DND-41 (cell line): ENCODE results near the gene ZFP62.

Experiments used
- ATAC-seq: fragments of 200-7000 bp; cut with Tn5 transposase; 3 replicates; pipeline ENCODE4 v1.9.1; 2021; ENCODE audit warnings: low read depth; ENCODE audit not compliant: insufficient read depth
- DNase-seq: peaks from one replicate; pipeline ENCODE4 v3.0.0-alpha.2; 2020
- H2AFZ ChIP-seq: 2 replicates; pipeline ENCODE4 v1.6.0; 2012; ENCODE audit warnings: low read depth, low read length
- H3K27ac ChIP-seq: 2 replicates; pipeline ENCODE4 v1.5.1; 2012; ENCODE audit warnings: low read length, inconsistent platforms
- H3K27me3 ChIP-seq: fragments of 200-600 bp; sonication (generic); 2 replicates; pipeline ENCODE4 v1.6.0; 2012; ENCODE audit warnings: low read length, mild to moderate bottlenecking, inconsistent platforms; ENCODE audit not compliant: insufficient read depth, poor library complexity
- H3K36me3 ChIP-seq: 2 replicates; pipeline ENCODE4 v1.5.1; 2012; ENCODE audit warnings: low read length, inconsistent platforms; ENCODE audit not compliant: insufficient read depth
- H3K4me1 ChIP-seq: 2 replicates; pipeline ENCODE4 v1.5.1; 2012; ENCODE audit warnings: mild to moderate bottlenecking, low read length; ENCODE audit not compliant: insufficient read depth
- H3K4me2 ChIP-seq: 2 replicates; pipeline ENCODE4 v1.6.0; 2012; ENCODE audit warnings: mild to moderate bottlenecking, moderate library complexity, low read length, inconsistent platforms; ENCODE audit not compliant: insufficient read depth
- H3K4me3 ChIP-seq, 2 experiments: fragments of 200-600 bp in 1 of 2; shearing (Covaris generic) in 1 of 2; 2 replicates each; pipeline ENCODE4 v1.5.1; 2012 to 2016; ENCODE audit warnings: inconsistent platforms in 2 of 2, low read length in 2 of 2, mild to moderate bottlenecking in 2 of 2, low read depth in 1 of 2, moderate library complexity in 1 of 2
- H3K79me2 ChIP-seq: 2 replicates; pipeline ENCODE4 v1.6.0; 2012; ENCODE audit warnings: low read length, inconsistent platforms; ENCODE audit not compliant: insufficient read depth
- H3K9ac ChIP-seq: 2 replicates; pipeline ENCODE4 v1.6.0; 2012; ENCODE audit warnings: low read depth, mild to moderate bottlenecking, inconsistent platforms, low read length, moderate library complexity
- H3K9me3 ChIP-seq: 2 replicates; pipeline ENCODE4 v1.5.1; 2012; ENCODE audit warnings: low read length, moderate library complexity, mild to moderate bottlenecking, inconsistent platforms; ENCODE audit not compliant: insufficient read depth, severe bottlenecking
- H4K20me1 ChIP-seq: 2 replicates; pipeline ENCODE4 v1.6.0; 2012; ENCODE audit warnings: low read length; ENCODE audit not compliant: insufficient read depth
- EZH2 ChIP-seq: IDR thresholded peaks from 3 replicates; pipeline ENCODE4 v1.6.1; 2012; ENCODE audit warnings: borderline replicate concordance, low read depth, mild to moderate bottlenecking, moderate library complexity, low read length, inconsistent platforms; ENCODE audit not compliant: severe bottlenecking
- TF ChIP-seq, protein P1 (sequence below): IDR thresholded peaks from 2 replicates; pipeline ENCODE4 v1.5.1; 2012; ENCODE audit warnings: borderline replicate concordance, low read length, moderate library complexity, mild to moderate bottlenecking; ENCODE audit not compliant: poor library complexity, severe bottlenecking; ENCODE audit errors: extremely low read depth

The ZFP62 gene

DNA sequence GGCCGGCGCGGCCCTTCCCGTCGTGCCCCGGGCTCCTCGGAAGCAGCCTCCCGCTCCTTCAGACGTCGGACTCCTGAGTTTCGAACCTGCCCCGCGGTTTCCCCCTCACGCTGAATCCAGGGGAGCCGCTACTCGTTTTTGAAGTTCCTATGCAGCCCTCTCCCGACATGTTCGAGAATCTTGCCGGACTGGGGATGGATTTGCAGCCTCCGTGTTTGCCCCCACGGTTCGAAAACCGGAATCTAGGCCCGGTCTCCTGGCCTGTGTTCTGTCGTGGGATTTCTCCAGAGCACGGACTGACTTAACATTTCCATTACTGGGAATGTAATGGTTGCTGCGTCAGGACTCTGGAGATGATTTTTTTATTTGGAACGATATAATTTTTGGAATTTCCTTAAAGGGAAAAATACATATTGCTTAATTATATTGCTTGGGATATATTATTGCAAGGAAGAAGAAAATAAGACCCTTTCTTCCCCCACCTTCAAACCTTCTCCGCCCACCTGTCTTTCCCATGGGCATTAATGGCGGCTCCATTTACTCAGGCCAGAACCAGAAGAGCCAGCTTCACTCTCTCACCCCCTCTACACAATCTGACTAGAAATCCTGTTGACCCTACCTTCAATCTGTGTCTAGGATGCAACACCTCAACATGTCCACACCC, 50.0 kb downstream of the ZFP62 start:
- Histone ChIP-seq H3K27me3 (no peaks in the 10 kb centered on the region), H3K4me3 (peak overlapping the region; percentile 67 to 74), H3K4me1 (peaks cover 52% of the 10 kb centered on the region), H3K9me3 (no peaks in the 10 kb centered on the region), H4K20me1 (no peaks in the 10 kb centered on the region), H3K79me2 (peaks cover 43% of the 10 kb centered on the region), H2AFZ (peak overlapping the region; percentile 91), H3K36me3 (peaks cover 24% of the 10 kb centered on the region), H3K9ac (peak overlapping the region; percentile 96), H3K4me2 (peak overlapping the region; percentile 90), H3K27ac (peak overlapping the region; percentile 99)
- DNase-seq (peak; percentile 70), ATAC-seq (peak; percentile 48)
- TF ChIP-seq, protein P1, sequence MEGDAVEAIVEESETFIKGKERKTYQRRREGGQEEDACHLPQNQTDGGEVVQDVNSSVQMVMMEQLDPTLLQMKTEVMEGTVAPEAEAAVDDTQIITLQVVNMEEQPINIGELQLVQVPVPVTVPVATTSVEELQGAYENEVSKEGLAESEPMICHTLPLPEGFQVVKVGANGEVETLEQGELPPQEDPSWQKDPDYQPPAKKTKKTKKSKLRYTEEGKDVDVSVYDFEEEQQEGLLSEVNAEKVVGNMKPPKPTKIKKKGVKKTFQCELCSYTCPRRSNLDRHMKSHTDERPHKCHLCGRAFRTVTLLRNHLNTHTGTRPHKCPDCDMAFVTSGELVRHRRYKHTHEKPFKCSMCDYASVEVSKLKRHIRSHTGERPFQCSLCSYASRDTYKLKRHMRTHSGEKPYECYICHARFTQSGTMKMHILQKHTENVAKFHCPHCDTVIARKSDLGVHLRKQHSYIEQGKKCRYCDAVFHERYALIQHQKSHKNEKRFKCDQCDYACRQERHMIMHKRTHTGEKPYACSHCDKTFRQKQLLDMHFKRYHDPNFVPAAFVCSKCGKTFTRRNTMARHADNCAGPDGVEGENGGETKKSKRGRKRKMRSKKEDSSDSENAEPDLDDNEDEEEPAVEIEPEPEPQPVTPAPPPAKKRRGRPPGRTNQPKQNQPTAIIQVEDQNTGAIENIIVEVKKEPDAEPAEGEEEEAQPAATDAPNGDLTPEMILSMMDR, result no peak
- TF ChIP-seq EZH2, result no peak

DNA sequence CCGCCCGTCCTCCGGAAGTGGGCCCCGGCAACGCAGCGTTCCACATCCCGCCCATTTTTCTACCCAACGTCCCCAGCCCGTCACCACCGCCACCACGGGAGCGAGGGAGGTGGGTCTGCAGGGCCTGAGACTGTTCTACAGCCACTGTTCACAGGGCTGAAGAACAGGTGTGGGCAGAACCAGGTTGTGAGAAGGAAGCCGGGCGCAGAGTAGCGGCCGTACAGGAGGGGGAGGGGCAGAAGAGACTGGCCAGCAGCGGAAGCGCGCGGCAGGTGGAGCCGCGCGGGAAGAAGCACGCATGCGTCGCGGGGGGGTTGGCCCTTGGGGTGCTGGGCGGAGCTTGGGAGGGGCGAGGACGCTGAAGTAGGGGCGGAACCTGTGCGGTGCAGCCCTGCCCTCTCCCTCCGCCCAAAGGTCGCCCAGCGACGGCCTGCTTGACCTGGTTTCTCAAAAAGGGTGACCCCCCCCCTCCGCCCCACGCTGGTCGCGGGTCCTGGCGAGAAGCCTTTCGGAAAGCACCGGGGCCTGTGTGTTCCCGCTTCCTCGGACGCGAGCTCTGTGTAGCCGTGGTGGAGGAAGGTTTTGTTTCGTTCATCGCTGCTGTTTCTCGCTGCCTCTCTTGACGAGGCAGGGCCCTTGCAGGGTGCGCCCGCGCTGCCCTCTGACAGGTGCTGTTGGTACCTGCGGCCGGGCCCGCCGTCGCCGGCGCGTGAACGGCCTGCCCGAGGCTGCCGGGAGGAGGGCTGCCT, 50.7 kb downstream of the ZFP62 start:
- peak overlapping the region; percentile 90 for H3K4me2 ChIP-seq
- peaks cover 24% of the 10 kb centered on the region for H3K36me3 ChIP-seq
- H4K20me1 ChIP-seq, result no peaks in the 10 kb centered on the region
- H3K79me2 ChIP-seq, result peaks cover 47% of the 10 kb centered on the region
- DNase-seq, result peak; percentile 95
- H3K9me3 ChIP-seq, result no peaks in the 10 kb centered on the region
- peaks cover 54% of the 10 kb centered on the region for H3K4me1 ChIP-seq
- no peak for TF ChIP-seq EZH2
- TF ChIP-seq, protein P1, result peak; percentile 11
- ATAC-seq, result peak; percentile 76
- H3K27me3 ChIP-seq, result no peaks in the 10 kb centered on the region
- H3K27ac ChIP-seq, result peak overlapping the region; percentile 99
- H3K9ac ChIP-seq, result peak overlapping the region; percentile 96
- peak overlapping the region; percentile 91 for H2AFZ ChIP-seq
- H3K4me3 ChIP-seq, result peak overlapping the region; percentile 67 to 74

DNA sequence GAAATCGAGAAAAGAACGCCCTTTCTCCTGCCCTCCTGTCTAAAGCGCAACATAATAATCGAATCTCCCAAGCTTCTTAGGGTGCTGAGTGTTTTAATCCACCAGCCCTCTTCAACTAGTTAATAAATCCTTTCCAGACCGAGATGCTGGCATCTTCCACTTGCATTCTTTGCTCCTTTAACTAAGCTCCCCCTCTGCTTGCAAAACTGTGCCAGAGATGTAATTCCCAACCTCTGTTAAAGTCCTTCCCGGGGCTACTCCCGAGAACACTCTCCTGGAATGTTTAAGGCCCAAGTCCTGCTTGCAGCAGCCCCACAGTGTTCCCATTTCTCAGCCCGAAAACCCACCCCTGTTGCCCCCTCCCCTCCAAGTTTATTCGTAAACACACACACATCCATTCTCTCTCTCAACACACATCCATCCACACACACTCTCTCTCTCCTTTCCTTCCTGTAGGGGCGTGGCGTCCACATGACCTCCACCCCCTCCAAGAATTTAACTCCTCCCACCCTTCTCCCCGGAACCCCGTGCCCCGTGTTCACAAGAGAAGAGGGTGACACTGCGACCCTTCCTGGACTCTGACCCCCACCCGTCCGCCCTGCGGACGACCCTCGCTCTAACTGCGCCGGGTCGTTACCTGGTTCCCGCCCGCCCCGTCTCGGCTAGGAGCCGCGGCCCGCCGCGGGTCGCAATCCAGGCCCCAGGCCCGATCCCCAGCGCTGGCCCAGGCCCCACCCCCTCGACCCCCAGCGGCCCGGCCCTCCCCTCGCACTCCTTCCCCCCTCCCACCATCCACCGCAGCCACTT, 51.5 kb downstream of the ZFP62 start:
- peak overlapping the region; percentile 67 to 74 for H3K4me3 ChIP-seq
- peak overlapping the region; percentile 96 for H3K9ac ChIP-seq
- H3K27ac ChIP-seq, result peak overlapping the region; percentile 99
- no peaks in the 10 kb centered on the region for H3K9me3 ChIP-seq
- ATAC-seq (peak; percentile 77), DNase-seq (peak; percentile 91)
- no peaks in the 10 kb centered on the region for H4K20me1 ChIP-seq
- no peaks in the 10 kb centered on the region for H3K27me3 ChIP-seq
- H3K4me2 ChIP-seq, result peak overlapping the region; percentile 90
- peaks cover 61% of the 10 kb centered on the region for H3K4me1 ChIP-seq
- peaks cover 54% of the 10 kb centered on the region for H3K79me2 ChIP-seq
- H2AFZ ChIP-seq, result peak overlapping the region; percentile 77
- H3K36me3 ChIP-seq, result peaks cover 24% of the 10 kb centered on the region
- no peak for TF ChIP-seq EZH2
- TF ChIP-seq, protein P1, result no peak
